A549 (cell line): ENCODE measurements around the gene NCAPG.

Experiments used
- BCL3 ChIP-seq: fragments of >200 bp; sonication (Bioruptor Twin); formaldehyde crosslinking; IDR thresholded peaks from 3 replicates; pipeline ENCODE4 v1.6.1; 2016
- BHLHE40 ChIP-seq: IDR thresholded peaks from 2 replicates; pipeline ENCODE4 v1.6.1; 2012; ENCODE audit warnings: low read depth, low read length, inconsistent platforms
- CEBPB ChIP-seq, 2 experiments: fragments of >200 bp in 1 of 2; sonication (Bioruptor Twin) in 1 of 2; formaldehyde crosslinking in 1 of 2; IDR thresholded peaks; 2 replicates each; pipeline ENCODE4 v1.6.1; 2012 to 2016
- CTCF ChIP-seq: fragments of >200 bp; sonication (Bioruptor Twin); formaldehyde crosslinking; IDR thresholded peaks from 3 replicates; pipeline ENCODE4 v1.5.1; 2016
- EHMT2 ChIP-seq: fragments of 200-600 bp; sonication (generic); IDR thresholded peaks from 2 replicates; pipeline ENCODE4 v1.6.1; 2016; ENCODE audit warnings: antibody characterized with exemption, low read depth, mild to moderate bottlenecking, moderate library complexity
- EP300 ChIP-seq, 2 experiments: fragments of >200 bp; sonication (Bioruptor Twin); formaldehyde crosslinking; IDR thresholded peaks; 2 replicates in 1 of 2; 3 replicates in 1 of 2; pipeline ENCODE4 v1.6.1; 2016 to 2017
- JUN ChIP-seq, 2 experiments: fragments of >200 bp; sonication (Bioruptor Twin); formaldehyde crosslinking; IDR thresholded peaks; 2 replicates in 1 of 2; 3 replicates in 1 of 2; pipeline ENCODE4 v1.6.1; 2016 to 2017
- JUNB ChIP-seq: fragments of >200 bp; sonication (Bioruptor Twin); formaldehyde crosslinking; IDR thresholded peaks from 2 replicates; pipeline ENCODE4 v1.6.1; 2016
- MAX ChIP-seq: IDR thresholded peaks from 2 replicates; pipeline ENCODE4 v1.6.1; 2012
- POLR2A ChIP-seq: IDR thresholded peaks from 2 replicates; pipeline ENCODE4 v1.6.1; 2012; ENCODE audit warnings: mild to moderate bottlenecking, low read length
- SREBF2 ChIP-seq: fragments of 450-650 bp; IDR thresholded peaks from 2 replicates; pipeline ENCODE4 v1.6.1; 2014; ENCODE audit warnings: mild to moderate bottlenecking, moderate library complexity

GRCh38 chr4:17797808-17798207 is 13.0 kb upstream of the NCAPG start:
- TF ChIP-seq CTCF (no peak), EP300 (IDR thresholded peaks at IDR 0.05) (no peak), JUN (IDR thresholded peaks at IDR 0.05) (no peak), MAX (no peak), POLR2A (no peak), SREBF2 (no peak), BCL3 (no peak), BHLHE40 (no peak), JUNB (no peak), EHMT2 (no peak), CEBPB (IDR thresholded peaks at IDR 0.05) (no peak)
